ENCODE results near the gene GGT6.

Gene GGT6

GRCh38 chr17:4576729-4577322, 16.4 kb upstream of the GGT6 start:
- no peak for DNase-seq (ENCODE audit: low read depth in 1 of 2, low spot score in 1 of 2)
- Histone ChIP-seq H3K27me3 (ENCODE audit: insufficient read depth, poor library complexity, severe bottlenecking) (no peaks in the 10 kb centered on the region), H3K27ac (replicated peaks) (no peak overlapping the region), H3K4me3 (replicated peaks; ENCODE audit: insufficient read depth, low read length) (no peak overlapping the region)
- TF ChIP-seq, protein P1, sequence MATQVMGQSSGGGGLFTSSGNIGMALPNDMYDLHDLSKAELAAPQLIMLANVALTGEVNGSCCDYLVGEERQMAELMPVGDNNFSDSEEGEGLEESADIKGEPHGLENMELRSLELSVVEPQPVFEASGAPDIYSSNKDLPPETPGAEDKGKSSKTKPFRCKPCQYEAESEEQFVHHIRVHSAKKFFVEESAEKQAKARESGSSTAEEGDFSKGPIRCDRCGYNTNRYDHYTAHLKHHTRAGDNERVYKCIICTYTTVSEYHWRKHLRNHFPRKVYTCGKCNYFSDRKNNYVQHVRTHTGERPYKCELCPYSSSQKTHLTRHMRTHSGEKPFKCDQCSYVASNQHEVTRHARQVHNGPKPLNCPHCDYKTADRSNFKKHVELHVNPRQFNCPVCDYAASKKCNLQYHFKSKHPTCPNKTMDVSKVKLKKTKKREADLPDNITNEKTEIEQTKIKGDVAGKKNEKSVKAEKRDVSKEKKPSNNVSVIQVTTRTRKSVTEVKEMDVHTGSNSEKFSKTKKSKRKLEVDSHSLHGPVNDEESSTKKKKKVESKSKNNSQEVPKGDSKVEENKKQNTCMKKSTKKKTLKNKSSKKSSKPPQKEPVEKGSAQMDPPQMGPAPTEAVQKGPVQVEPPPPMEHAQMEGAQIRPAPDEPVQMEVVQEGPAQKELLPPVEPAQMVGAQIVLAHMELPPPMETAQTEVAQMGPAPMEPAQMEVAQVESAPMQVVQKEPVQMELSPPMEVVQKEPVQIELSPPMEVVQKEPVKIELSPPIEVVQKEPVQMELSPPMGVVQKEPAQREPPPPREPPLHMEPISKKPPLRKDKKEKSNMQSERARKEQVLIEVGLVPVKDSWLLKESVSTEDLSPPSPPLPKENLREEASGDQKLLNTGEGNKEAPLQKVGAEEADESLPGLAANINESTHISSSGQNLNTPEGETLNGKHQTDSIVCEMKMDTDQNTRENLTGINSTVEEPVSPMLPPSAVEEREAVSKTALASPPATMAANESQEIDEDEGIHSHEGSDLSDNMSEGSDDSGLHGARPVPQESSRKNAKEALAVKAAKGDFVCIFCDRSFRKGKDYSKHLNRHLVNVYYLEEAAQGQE (IDR thresholded peaks at IDR 0.05; ENCODE audit: insufficient replicate concordance, low read depth), result no peak
- TF ChIP-seq SPI1 (IDR thresholded peaks at IDR 0.05; ENCODE audit: borderline replicate concordance, low read depth), result no peak
- TF ChIP-seq CTCF (IDR thresholded peaks at IDR 0.05; ENCODE audit: insufficient read depth, low read length), result no peak
- TF ChIP-seq GABPA (IDR thresholded peaks at IDR 0.05; ENCODE audit: low read depth), result no peak
- TF ChIP-seq POLR2AphosphoS5 (IDR thresholded peaks at IDR 0.05; ENCODE audit: low read depth), result no peak

GRCh38 chr17:4576161-4576558, 15.8 kb upstream of the GGT6 start:
- TF ChIP-seq SPI1 (IDR thresholded peaks at IDR 0.05; ENCODE audit: borderline replicate concordance, low read depth), result no peak
- TF ChIP-seq CTCF (IDR thresholded peaks at IDR 0.05; ENCODE audit: insufficient read depth, low read length), result no peak
- TF ChIP-seq, protein P1 (IDR thresholded peaks at IDR 0.05; ENCODE audit: insufficient replicate concordance, low read depth), result no peak
- no peak for TF ChIP-seq POLR2AphosphoS5 (IDR thresholded peaks at IDR 0.05; ENCODE audit: low read depth)
- no peak for TF ChIP-seq GABPA (IDR thresholded peaks at IDR 0.05; ENCODE audit: low read depth)
- Histone ChIP-seq H3K27me3 (ENCODE audit: insufficient read depth, poor library complexity, severe bottlenecking) (no peaks in the 10 kb centered on the region), H3K4me3 (replicated peaks; ENCODE audit: insufficient read depth, low read length) (no peak overlapping the region), H3K27ac (replicated peaks) (no peak overlapping the region)
- DNase-seq (ENCODE audit: low read depth in 1 of 2, low spot score in 1 of 2), result no peak

DNA sequence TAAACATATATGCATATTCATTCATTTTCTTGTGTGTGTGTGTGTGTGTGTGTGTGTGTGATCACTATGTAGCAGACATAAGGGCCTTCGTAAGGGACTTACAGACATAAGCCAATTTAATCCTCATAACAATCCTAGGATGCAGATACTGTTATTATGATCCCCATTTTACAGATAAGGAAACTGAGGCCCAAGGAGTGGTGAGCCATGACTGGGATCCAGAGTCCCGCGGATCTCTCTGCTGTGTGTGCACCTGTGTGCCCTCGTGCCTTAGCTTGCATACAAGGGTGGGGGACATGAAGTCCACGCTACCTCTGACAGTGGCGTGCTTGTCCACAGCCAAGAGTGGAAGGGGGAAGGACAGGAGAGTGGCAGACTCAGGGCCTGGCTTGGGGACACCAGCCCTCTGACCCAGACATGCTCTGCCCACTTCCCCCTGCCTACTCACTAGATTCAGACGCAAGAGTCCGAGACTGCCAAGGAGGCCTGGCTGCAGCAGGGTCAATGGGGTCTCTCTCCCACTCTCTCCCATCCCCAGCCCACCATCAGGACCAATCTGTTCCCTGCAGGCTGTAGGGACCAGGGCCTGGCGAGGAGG, 14.2 kb upstream of the GGT6 start:
- Histone ChIP-seq H3K27ac (replicated peaks) (no peak overlapping the region), H3K27me3 (ENCODE audit: insufficient read depth, poor library complexity, severe bottlenecking) (no peaks in the 10 kb centered on the region), H3K4me3 (replicated peaks; ENCODE audit: insufficient read depth, low read length) (no peak overlapping the region)
- DNase-seq (ENCODE audit: low read depth in 1 of 2, low spot score in 1 of 2), result no peak
- TF ChIP-seq GABPA (IDR thresholded peaks at IDR 0.05; ENCODE audit: low read depth) (no peak), SPI1 (IDR thresholded peaks at IDR 0.05; ENCODE audit: borderline replicate concordance, low read depth) (no peak), CTCF (IDR thresholded peaks at IDR 0.05; ENCODE audit: insufficient read depth, low read length) (no peak), POLR2AphosphoS5 (IDR thresholded peaks at IDR 0.05; ENCODE audit: low read depth) (no peak)
- TF ChIP-seq, protein P1 (IDR thresholded peaks at IDR 0.05; ENCODE audit: insufficient replicate concordance, low read depth), result no peak

Data from HL-60 (cell line).